GM18951 (cell line): Measurements from ENCODE around the gene PCBD1.

ENCODE experiments used
- POLR2A ChIP-seq: IDR thresholded peaks from 4 replicates; pipeline ENCODE4 v1.6.1; 2011; ENCODE audit warnings: mild to moderate bottlenecking; ENCODE audit not compliant: insufficient read length, insufficient read depth; ENCODE audit errors: extremely low read depth
- in situ Hi-C: fragments of 300-500 bp; cut with MboI; formaldehyde crosslinking; loops from one replicate; pipeline ENCODE4 v1.12.0; 2022; ENCODE audit warnings: low sequenced_read_pairs, mixed read lengths, inconsistent platforms; ENCODE audit not compliant: unreplicated experiment

PCBD1 gene

GRCh38 chr10:70913191-70913892 is 25.0 kb upstream of the PCBD1 start:
- in situ Hi-C loops: no loop called here
- no peak for TF ChIP-seq POLR2A

- in situ Hi-C loops: no loop called here
- TF ChIP-seq POLR2A: no peak
Observed at GRCh38 chr10:70912556-70912955, 24.2 kb upstream of the PCBD1 start.

GRCh38 chr10:70911386-70911785 is 23.0 kb upstream of the PCBD1 start:
- in situ Hi-C loops: no loop called here
- TF ChIP-seq POLR2A: no peak

GRCh38 chr10:70910486-70911341 is 22.3 kb upstream of the PCBD1 start:
- no peak for TF ChIP-seq POLR2A
- in situ Hi-C loops: no loop called here

- in situ Hi-C loops: no loop called here
- TF ChIP-seq POLR2A: no peak
Observed at GRCh38 chr10:70909326-70909935, 21.1 kb upstream of the PCBD1 start.

- in situ Hi-C loops: no loop called here
- TF ChIP-seq POLR2A: no peak
Observed at GRCh38 chr10:70908406-70909296, 20.3 kb upstream of the PCBD1 start.

GRCh38 chr10:70907637-70908405 is 19.5 kb upstream of the PCBD1 start:
- in situ Hi-C loops: no loop called here
- no peak for TF ChIP-seq POLR2A

- TF ChIP-seq POLR2A: no peak
- in situ Hi-C loops: no loop called here
Observed at GRCh38 chr10:70906953-70907636, 18.7 kb upstream of the PCBD1 start.

GRCh38 chr10:70906031-70906783 is 17.8 kb upstream of the PCBD1 start:
- TF ChIP-seq POLR2A: no peak
- in situ Hi-C loops: no loop called here

- TF ChIP-seq POLR2A: no peak
- in situ Hi-C loops: no loop called here
Observed at GRCh38 chr10:70905071-70906021, 17.0 kb upstream of the PCBD1 start.
